ENCODE data around the gene RWDD3. TPM values are rescaled to one million over a fixed set of nuclear protein-coding genes. Genes with fewer than 3 reads are reported as not detected.

RWDD3 gene
- total RNA-seq, 1 donor from 2014 or later, result 24.7 TPM

- peaks cover 31% of the 10 kb centered on the region for H3K36me3 Mint-ChIP-seq
These were observed 3.0 kb downstream of the RWDD3 start for GRCh38 chr1:95236784-95237575.

GRCh38 chr1:95237981-95238703 lies 4.1 kb downstream of the RWDD3 start:
- TF ChIP-seq CTCF (IDR thresholded peaks at IDR 0.05; ENCODE audit: unreplicated experiment), result no peak
- H3K36me3 Mint-ChIP-seq, result peaks cover 38% of the 10 kb centered on the region
- no peak for DNase-seq (ENCODE audit: low spot score in 2 of 2, unreplicated experiment in 2 of 2)
- peaks cover 44% of the 10 kb centered on the region for H3K4me1 Mint-ChIP-seq
- H3K27ac Mint-ChIP-seq, result peak overlapping the region; percentile 23
- H3K27me3 Mint-ChIP-seq (ENCODE audit: low read depth), result no peaks in the 10 kb centered on the region
- H3K9me3 Mint-ChIP-seq, result peaks cover 22% of the 10 kb centered on the region
- no peak overlapping the region for H3K4me3 Mint-ChIP-seq

More at GRCh38 chr1:95236784-95237575, 3.0 kb downstream of the RWDD3 start:
- peaks cover 51% of the 10 kb centered on the region for H3K4me1 Mint-ChIP-seq
- no peak overlapping the region for H3K4me3 Mint-ChIP-seq
- H3K27me3 Mint-ChIP-seq (ENCODE audit: low read depth), result no peaks in the 10 kb centered on the region
- no peak for TF ChIP-seq CTCF (IDR thresholded peaks at IDR 0.05; ENCODE audit: unreplicated experiment)
- peak overlapping the region; percentile 19 for H3K27ac Mint-ChIP-seq
- peaks cover 18% of the 10 kb centered on the region for H3K9me3 Mint-ChIP-seq
- DNase-seq (ENCODE audit: low spot score in 2 of 2, unreplicated experiment in 2 of 2), result no peak

- peaks cover 22% of the 10 kb centered on the region for H3K9me3 Mint-ChIP-seq
- TF ChIP-seq CTCF (IDR thresholded peaks at IDR 0.05; ENCODE audit: unreplicated experiment), result no peak
- no peak overlapping the region for H3K4me3 Mint-ChIP-seq
- no peaks in the 10 kb centered on the region for H3K27me3 Mint-ChIP-seq (ENCODE audit: low read depth)
- peaks cover 52% of the 10 kb centered on the region for H3K36me3 Mint-ChIP-seq
- no peak overlapping the region for H3K27ac Mint-ChIP-seq
- H3K4me1 Mint-ChIP-seq, result peaks cover 7% of the 10 kb centered on the region
- DNase-seq (ENCODE audit: low spot score in 2 of 2, unreplicated experiment in 2 of 2), result no peak
These were observed 11.0 kb downstream of the RWDD3 start for GRCh38 chr1:95245029-95245428.

- Mint-ChIP-seq H3K36me3 (peaks cover 38% of the 10 kb centered on the region), H3K27ac (no peak overlapping the region), H3K9me3 (peaks cover 9% of the 10 kb centered on the region), H3K27me3 (ENCODE audit: low read depth) (no peaks in the 10 kb centered on the region), H3K4me3 (no peak overlapping the region), H3K4me1 (peaks cover 7% of the 10 kb centered on the region)
- DNase-seq (ENCODE audit: low spot score in 2 of 2, unreplicated experiment in 2 of 2), result no peak
- TF ChIP-seq CTCF (IDR thresholded peaks at IDR 0.05; ENCODE audit: unreplicated experiment), result no peak
These were observed 12.5 kb downstream of the RWDD3 start for GRCh38 chr1:95246511-95246910.

- H3K27me3 Mint-ChIP-seq (ENCODE audit: low read depth), result no peaks in the 10 kb centered on the region
- no peaks in the 10 kb centered on the region for H3K9me3 Mint-ChIP-seq
- H3K27ac Mint-ChIP-seq, result no peak overlapping the region
- H3K4me3 Mint-ChIP-seq, result no peak overlapping the region
- no peak for DNase-seq (ENCODE audit: low spot score in 2 of 2, unreplicated experiment in 2 of 2)
- no peak for TF ChIP-seq CTCF (IDR thresholded peaks at IDR 0.05; ENCODE audit: unreplicated experiment)
- H3K4me1 Mint-ChIP-seq, result peaks cover 7% of the 10 kb centered on the region
- H3K36me3 Mint-ChIP-seq, result peaks cover 39% of the 10 kb centered on the region
These were observed 13.6 kb downstream of the RWDD3 start for GRCh38 chr1:95247607-95248006.
